Ectodermal cell (in vitro differentiated cells): Measurements from ENCODE around the gene ATP5MK.

Experiments
- H3K27ac ChIP-seq: 2 replicates; pipeline ENCODE4 v1.7.0; 2013; ENCODE audit warnings: mild to moderate bottlenecking, low read depth, low read length; ENCODE audit not compliant: insufficient read depth, poor library complexity, severe bottlenecking
- H3K27me3 ChIP-seq: 2 replicates; pipeline ENCODE4 v1.7.0; 2013; ENCODE audit warnings: mild to moderate bottlenecking, low read length; ENCODE audit not compliant: insufficient read depth, control insufficient read depth, poor library complexity, severe bottlenecking
- H3K36me3 ChIP-seq: one replicate; pipeline ENCODE4 v1.7.0; 2013; ENCODE audit warnings: low read length; ENCODE audit not compliant: control insufficient read depth, insufficient read depth
- H3K4me1 ChIP-seq: one replicate; pipeline ENCODE4 v1.7.0; 2013; ENCODE audit warnings: low read length; ENCODE audit not compliant: control insufficient read depth, insufficient read depth
- H3K4me3 ChIP-seq: 2 replicates; pipeline ENCODE4 v1.7.0; 2013; ENCODE audit warnings: low read depth, low read length, control low read depth; ENCODE audit not compliant: insufficient read depth
- H3K9me3 ChIP-seq: 2 replicates; pipeline ENCODE4 v1.7.0; 2013; ENCODE audit warnings: mild to moderate bottlenecking, low read length, moderate library complexity; ENCODE audit not compliant: control insufficient read depth
- WGBS, 2 experiments: methylation state at CpG; one replicate each; pipeline ENCODE4 v1.1.7; 2013; ENCODE audit warnings: missing lambda C conversion rate in 2 of 2; 5-methylcytosine and 5-hydroxymethylcytosine counted together

ATP5MK gene

DNA sequence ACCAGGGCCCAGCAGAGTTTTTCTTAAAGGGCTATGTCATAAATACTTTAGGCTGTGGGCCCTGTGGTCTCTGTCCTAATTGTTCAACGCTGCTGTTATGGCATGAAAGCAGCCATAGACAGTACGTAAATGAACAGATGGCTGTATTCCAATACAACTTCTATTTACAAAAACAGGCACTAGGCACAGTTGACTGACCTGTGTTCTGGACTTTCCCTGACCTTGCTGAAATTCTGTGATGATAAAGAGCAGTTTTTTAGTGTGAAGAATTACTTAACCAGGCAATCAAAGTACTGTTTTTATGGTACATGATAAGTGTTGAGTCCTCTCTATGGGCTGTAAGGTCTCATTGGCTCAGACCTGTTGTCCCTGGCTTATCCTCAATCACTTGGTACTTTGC is 17.3 kb upstream of the ATP5MK start:
- no peak overlapping the region for H3K4me3 ChIP-seq
- H3K4me1 ChIP-seq, result no peaks in the 10 kb centered on the region
- H3K36me3 ChIP-seq, result peaks cover 69% of the 10 kb centered on the region
- WGBS, 2 experiments, result 96% methylated on average over 2 of the region's 2 CpGs
- H3K9me3 ChIP-seq, result no peaks in the 10 kb centered on the region
- no peaks in the 10 kb centered on the region for H3K27me3 ChIP-seq
- no peak overlapping the region for H3K27ac ChIP-seq

DNA sequence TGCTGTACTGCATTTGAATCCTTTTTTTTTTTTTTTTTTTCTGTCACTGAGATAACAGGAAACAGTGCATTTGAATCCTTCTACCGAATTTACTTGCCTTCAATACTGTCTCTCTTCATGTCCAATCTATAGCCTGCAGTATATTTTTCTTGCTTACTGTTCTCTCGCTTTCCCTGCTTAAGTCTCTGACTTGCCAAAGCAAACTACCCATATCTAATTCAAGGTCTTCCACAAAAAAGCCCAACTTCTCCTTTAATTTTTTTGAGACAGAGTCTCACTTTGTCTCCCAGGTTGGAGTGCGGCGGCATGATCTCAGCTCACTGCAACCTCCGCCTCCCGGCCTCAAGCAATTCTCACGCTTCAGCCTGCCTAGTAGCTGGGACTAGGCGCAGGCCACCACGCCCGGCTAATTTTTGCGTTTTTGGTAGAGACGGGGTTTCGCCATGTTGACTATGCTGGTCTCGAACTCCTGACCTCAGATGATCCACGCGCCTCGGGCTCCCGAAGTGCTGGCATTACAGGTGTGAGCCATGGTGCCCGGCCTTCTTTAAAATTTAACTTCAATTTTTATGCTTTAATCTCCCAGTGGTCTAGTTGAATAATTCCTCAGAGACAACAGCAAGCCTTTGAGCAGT is 1.0 kb upstream of the ATP5MK start:
- Histone ChIP-seq H3K27ac (no peak overlapping the region), H3K36me3 (peaks cover 22% of the 10 kb centered on the region), H3K4me3 (peak overlapping the region; percentile 86), H3K27me3 (no peaks in the 10 kb centered on the region), H3K9me3 (no peaks in the 10 kb centered on the region), H3K4me1 (peaks cover 10% of the 10 kb centered on the region)
- 78 to 82% methylated on average over 19 of the region's 19 CpGs for WGBS, 2 experiments

DNA sequence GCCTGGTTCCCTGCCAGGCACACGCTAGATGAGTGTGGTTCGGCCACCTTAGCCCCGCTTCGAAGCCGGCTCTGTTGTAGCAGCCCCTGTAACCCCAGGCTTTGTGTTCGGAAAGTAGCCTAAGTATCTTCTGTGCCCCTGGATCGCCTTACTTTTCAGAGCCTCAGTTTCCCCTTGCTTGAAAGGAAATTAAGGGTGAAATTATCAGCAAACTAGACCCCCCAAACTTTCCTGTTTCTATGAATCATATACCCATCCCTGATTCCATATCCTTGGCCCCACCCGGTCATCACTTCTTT is 463 bp upstream of the ATP5MK start:
- no peaks in the 10 kb centered on the region for H3K27me3 ChIP-seq
- peaks cover 10% of the 10 kb centered on the region for H3K4me1 ChIP-seq
- WGBS, 2 experiments, result 0 to 1% methylated on average over 8 of the region's 8 CpGs
- no peak overlapping the region for H3K27ac ChIP-seq
- H3K9me3 ChIP-seq, result no peaks in the 10 kb centered on the region
- H3K4me3 ChIP-seq, result peak overlapping the region; percentile 86
- peaks cover 22% of the 10 kb centered on the region for H3K36me3 ChIP-seq

DNA sequence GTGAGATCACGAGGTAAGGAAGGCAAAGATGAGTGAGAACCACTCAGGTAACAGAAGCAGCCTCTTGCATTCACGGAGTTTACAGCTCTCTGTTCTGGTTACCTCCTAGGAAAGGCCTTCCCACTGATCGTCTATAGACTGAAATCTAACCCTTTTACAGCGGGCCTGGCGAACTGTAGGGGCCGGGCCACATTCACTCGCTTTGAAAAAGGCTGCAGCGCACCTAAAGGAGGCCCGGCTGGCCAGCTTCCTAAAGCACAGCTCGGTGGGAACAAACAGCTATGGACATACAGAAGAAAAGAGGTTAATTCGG is 565 bp downstream of the ATP5MK start:
- peaks cover 19% of the 10 kb centered on the region for H3K36me3 ChIP-seq
- WGBS, 2 experiments, result 6 to 8% methylated on average over 11 of the region's 11 CpGs

DNA sequence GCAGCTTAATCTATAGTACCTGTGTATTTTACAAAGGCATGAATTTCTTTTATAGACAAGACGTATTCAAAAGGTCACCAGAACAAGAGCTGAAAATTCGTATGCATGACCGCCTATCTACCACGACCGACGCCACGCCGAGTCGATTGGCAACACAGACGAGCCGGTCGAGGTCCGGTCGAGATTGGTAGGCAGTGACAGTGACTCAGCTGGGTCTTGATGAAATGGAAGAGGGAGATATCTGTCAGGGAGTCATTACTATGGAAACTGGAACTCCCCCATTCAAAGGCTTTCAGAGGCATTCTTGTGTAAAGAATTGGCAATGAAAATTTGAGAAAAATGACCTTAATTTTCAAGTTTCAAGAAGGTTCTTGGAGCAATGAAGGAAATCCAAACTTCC is 2.1 kb downstream of the ATP5MK start:
- Histone ChIP-seq H3K27me3 (no peaks in the 10 kb centered on the region), H3K9me3 (no peaks in the 10 kb centered on the region), H3K36me3 (peaks cover 13% of the 10 kb centered on the region), H3K27ac (no peak overlapping the region), H3K4me3 (no peak overlapping the region), H3K4me1 (peaks cover 10% of the 10 kb centered on the region)
- WGBS, 2 experiments, result 96% methylated on average over 14 of the region's 14 CpGs

More for the DNA sequence above, 565 bp downstream of the ATP5MK start:
- Histone ChIP-seq H3K9me3 (no peaks in the 10 kb centered on the region), H3K27ac (no peak overlapping the region), H3K4me1 (peaks cover 10% of the 10 kb centered on the region), H3K27me3 (no peaks in the 10 kb centered on the region), H3K4me3 (peak overlapping the region; percentile 86)

DNA sequence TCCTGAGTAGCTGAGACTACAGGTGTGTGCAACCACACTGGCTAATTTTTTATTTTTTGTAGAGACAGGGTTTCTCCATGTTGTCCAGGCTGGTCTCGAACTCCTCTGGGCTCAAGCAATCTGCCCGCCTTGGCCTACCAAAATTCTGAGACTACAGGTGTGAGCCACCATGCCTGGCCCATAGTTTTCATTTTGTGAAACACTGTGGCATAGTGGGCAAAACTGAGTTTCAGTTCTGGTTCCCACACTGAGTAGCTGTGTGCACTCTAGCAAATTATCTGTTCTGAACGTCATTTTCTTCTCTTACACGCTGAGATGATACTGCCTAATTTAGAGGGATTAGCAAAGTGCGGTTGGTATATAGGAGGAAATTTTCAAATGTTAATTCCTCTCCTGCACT is 13.5 kb downstream of the ATP5MK start:
- Histone ChIP-seq H3K36me3 (peaks cover 2% of the 10 kb centered on the region), H3K4me1 (no peaks in the 10 kb centered on the region), H3K9me3 (no peaks in the 10 kb centered on the region), H3K27ac (no peak overlapping the region), H3K4me3 (no peak overlapping the region), H3K27me3 (no peaks in the 10 kb centered on the region)
- WGBS, 2 experiments, result 95 to 98% methylated on average over 4 to 5 of the region's 5 CpGs

DNA sequence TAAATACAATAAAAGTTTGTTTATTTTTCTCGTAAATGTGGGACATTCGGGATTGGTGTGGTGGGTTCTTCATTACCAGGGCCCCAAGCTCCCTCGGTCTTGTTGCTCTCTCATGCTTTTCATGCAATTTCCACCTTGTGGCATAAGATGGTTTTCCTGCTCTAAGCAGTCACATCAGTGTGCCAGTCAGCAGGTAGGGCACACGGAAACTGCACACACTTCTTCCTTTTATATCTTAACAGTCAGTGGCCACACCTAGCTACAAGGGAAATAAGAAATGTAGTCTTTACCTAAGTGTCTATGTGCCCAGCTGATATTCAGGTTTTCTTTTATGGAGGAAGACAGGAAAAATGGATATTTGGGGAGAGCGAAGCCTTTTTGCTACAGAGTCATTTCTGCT is 22.0 kb downstream of the ATP5MK start:
- peaks cover 3% of the 10 kb centered on the region for H3K4me1 ChIP-seq

DNA sequence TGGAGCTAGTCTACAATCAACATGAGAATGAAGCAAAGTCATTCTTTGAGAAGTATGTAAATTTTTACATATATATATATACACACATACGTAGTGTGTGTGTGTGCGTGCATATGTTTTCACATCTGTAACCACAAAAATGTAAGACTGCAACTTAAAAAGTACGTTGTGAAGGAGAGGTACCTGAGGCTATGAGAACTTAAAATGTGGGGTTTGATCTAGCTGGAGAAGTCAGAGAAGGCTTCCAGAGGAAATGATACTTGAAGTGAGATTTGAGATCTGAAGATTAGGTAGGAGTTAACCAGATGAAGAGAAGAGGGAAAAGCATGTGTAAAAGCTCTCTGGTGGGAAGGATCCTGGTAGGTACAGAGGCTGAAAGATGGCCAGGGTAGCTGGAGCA is 22.7 kb downstream of the ATP5MK start:
- WGBS, 2 experiments, result 92 to 95% methylated on average over 1 of the region's 3 CpGs
- H3K36me3 ChIP-seq, result peaks cover 10% of the 10 kb centered on the region

More for the DNA sequence above, 22.0 kb downstream of the ATP5MK start:
- Histone ChIP-seq H3K27ac (no peak overlapping the region), H3K36me3 (peaks cover 10% of the 10 kb centered on the region), H3K9me3 (no peaks in the 10 kb centered on the region), H3K4me3 (no peak overlapping the region), H3K27me3 (no peaks in the 10 kb centered on the region)
- 94 to 97% methylated on average over 5 of the region's 5 CpGs for WGBS, 2 experiments

DNA sequence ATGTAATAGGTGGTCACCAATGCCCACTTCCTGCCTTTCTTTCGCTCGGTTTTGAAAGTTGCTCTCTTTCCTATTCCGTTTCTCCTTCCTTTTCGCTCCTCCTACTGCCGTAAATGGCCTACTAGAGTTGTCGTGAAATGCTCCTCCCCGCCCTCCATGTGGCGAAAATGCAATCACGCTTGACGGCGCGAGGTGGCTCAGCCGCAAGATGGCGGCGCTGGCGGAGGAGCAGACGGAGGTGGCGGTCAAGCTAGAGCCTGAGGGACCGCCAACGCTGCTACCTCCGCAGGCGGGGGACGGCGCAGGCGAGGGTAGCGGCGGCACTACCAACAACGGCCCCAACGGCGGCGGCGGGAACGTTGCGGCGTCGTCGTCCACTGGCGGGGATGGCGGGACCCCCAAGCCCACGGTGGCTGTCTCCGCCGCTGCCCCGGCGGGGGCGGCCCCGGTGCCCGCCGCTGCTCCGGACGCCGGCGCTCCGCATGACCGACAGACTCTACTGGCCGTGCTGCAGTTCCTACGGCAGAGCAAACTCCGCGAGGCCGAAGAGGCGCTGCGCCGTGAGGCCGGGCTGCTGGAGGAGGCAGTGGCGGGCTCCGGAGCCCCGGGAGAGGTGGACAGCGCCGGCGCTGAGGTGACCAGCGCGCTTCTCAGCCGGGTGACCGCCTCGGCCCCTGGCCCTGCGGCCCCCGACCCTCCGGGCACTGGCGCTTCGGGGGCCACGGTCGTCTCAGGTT is 28.3 kb downstream of the ATP5MK start, which contains the start of gene TAF5:
Gene TAF5 (plus strand): TSS at position 195 of the 737 bp plus-strand sequence. CDS start 14 bp downstream, at position 209.
- H3K4me1 ChIP-seq, result peaks cover 3% of the 10 kb centered on the region
- H3K27ac ChIP-seq, result peak within 1 kb of the TSS; percentile 18
- peak within 1 kb of the TSS; percentile 83 for H3K4me3 ChIP-seq
- no peaks in the 10 kb centered on the region for H3K27me3 ChIP-seq
- 0% methylated on average over 81 of the region's 81 CpGs for WGBS, 2 experiments
- no peaks in the 10 kb centered on the region for H3K9me3 ChIP-seq
- H3K36me3 ChIP-seq, result no peaks in the 10 kb centered on the region

More for the DNA sequence above, 22.7 kb downstream of the ATP5MK start:
- H3K27ac ChIP-seq, result no peak overlapping the region
- H3K4me3 ChIP-seq, result no peak overlapping the region
- peaks cover 3% of the 10 kb centered on the region for H3K4me1 ChIP-seq
- H3K27me3 ChIP-seq, result no peaks in the 10 kb centered on the region
- H3K9me3 ChIP-seq, result no peaks in the 10 kb centered on the region

DNA sequence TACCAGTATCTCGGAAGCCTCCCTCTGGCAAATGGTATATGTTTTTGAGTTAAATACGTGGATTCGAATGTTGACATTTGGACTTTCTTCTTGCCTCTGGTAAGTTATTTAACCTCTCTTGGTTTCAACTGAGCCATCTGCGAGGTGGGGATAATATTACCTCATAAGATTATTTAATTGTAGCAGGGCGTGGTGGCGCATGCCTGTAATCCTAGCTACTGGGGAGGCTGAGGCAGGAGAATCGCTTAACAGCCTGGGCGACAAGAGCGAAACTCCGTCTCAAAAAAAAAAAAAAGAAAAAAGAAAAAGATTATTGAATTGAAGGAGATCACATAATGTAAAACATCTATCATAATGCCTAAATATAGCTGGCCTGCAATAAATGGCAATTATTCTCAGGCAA is 28.9 kb downstream of the ATP5MK start:
- no peaks in the 10 kb centered on the region for H3K9me3 ChIP-seq
- peak overlapping the region; percentile 83 for H3K4me3 ChIP-seq
- WGBS, 2 experiments, result 81 to 86% methylated on average over 8 to 9 of the region's 10 CpGs
- H3K36me3 ChIP-seq, result no peaks in the 10 kb centered on the region
- H3K27me3 ChIP-seq, result no peaks in the 10 kb centered on the region
- H3K27ac ChIP-seq, result no peak overlapping the region
- peaks cover 3% of the 10 kb centered on the region for H3K4me1 ChIP-seq
